K562 (cell line): ENCODE results near the gene GCNT2. TPM values are rescaled to one million over a fixed set of nuclear protein-coding genes. Genes with fewer than 3 reads are reported as not detected.

ENCODE experiments used
- ATAC-seq: fragments of 200-7000 bp; cut with Tn5 transposase; 3 replicates; pipeline ENCODE4 v1.9.1; 2020; ENCODE audit warnings: moderate library complexity
- BruUV-seq: library from RNA; stranded (reverse); fragments of 400-500 nt; replicated peaks from 2 replicates; lab custom pipeline; 2021; lab: Mats Ljungman, UMichigan
- CTCF ChIA-PET: fragments of 300-600 bp; formaldehyde crosslinking; extraction: SDS; loops from one replicate; lab custom pipeline; 2021; ENCODE audit warnings: low intra/inter-chr PET ratio; lab: Yijun Ruan, JAX
- POLR2A ChIA-PET: fragments of 300-600, 350-650 bp; sonication (Branson Sonifier 250); formaldehyde crosslinking; extraction: SDS; loops from one replicate; lab custom pipeline; 2021; ENCODE audit warnings: antibody characterized with exemption, inconsistent platforms; lab: Yijun Ruan, JAX
- DNase-seq, 4 experiments: peaks; one replicate each; pipeline versions ENCODE4 v3.0.0 to v3.0.0-alpha.2; 2011 to 2018; ENCODE audit warnings: low spot score in 3 of 4, mixed read lengths in 3 of 4; ENCODE audit errors: extremely low read depth in 1 of 4
- FAIRE-seq: peaks from 2 replicates; lab custom pipeline; 2011; peaks lifted over from hg19 to GRCh38; lab: Jason Lieb, UNC
- H2AFZ ChIP-seq: 2 replicates; pipeline ENCODE4 v1.6.0; 2011; ENCODE audit warnings: low read depth, low read length, control low read depth, inconsistent platforms
- H3K27ac ChIP-seq: fragments of 200-600 bp; 3 replicates; pipeline ENCODE4 v1.8.0; 2011; ENCODE audit warnings: low read depth, mild to moderate bottlenecking, control low read depth, inconsistent platforms, low read length, moderate library complexity, mixed read lengths; ENCODE audit errors: extremely low read depth
- H3K27me3 ChIP-seq, 2 experiments: fragments of 300-600 bp in 1 of 2; 2 replicates in 1 of 2; 3 replicates in 1 of 2; pipeline versions ENCODE4 v1.6.0 to v1.8.0; 2011; ENCODE audit warnings: inconsistent platforms in 2 of 2, low read length in 2 of 2, mild to moderate bottlenecking in 1 of 2, mixed read lengths in 1 of 2, moderate library complexity in 1 of 2; ENCODE audit not compliant: control insufficient read depth in 2 of 2, insufficient read depth in 2 of 2
- H3K36me3 ChIP-seq: fragments of 300-600 bp; 3 replicates; pipeline ENCODE4 v1.8.0; 2011; ENCODE audit warnings: mild to moderate bottlenecking, low read length, inconsistent platforms; ENCODE audit not compliant: control insufficient read depth, insufficient read depth
- H3K4me1 ChIP-seq, 2 experiments: fragments of 200-600 bp in 1 of 2; replicated peaks in 1 of 2; 2 replicates in 1 of 2; 3 replicates in 1 of 2; pipeline versions ENCODE4 v1.5.1 to v1.8.0; 2011; ENCODE audit warnings: inconsistent platforms in 2 of 2, low read length in 2 of 2, mild to moderate bottlenecking in 1 of 2, mixed read lengths in 1 of 2, moderate library complexity in 1 of 2; ENCODE audit not compliant: control insufficient read depth in 2 of 2, insufficient read depth in 2 of 2
- H3K4me2 ChIP-seq: 2 replicates; pipeline ENCODE4 v1.6.1; 2011; ENCODE audit warnings: low read length, control low read depth, inconsistent platforms, mixed read lengths; ENCODE audit not compliant: insufficient read depth
- H3K4me3 ChIP-seq: fragments of 200-600 bp; sonication (generic), shearing (Covaris generic); 2 replicates; pipeline ENCODE4 v1.5.1; 2016; ENCODE audit warnings: control low read depth, inconsistent platforms
- H3K79me2 ChIP-seq: fragments of 200-600 bp; 3 replicates; pipeline ENCODE4 v1.8.0; 2011; ENCODE audit warnings: low read length, inconsistent platforms; ENCODE audit not compliant: control insufficient read depth, insufficient read depth
- H3K9ac ChIP-seq, 2 experiments: 2 replicates each; pipeline versions ENCODE4 v1.6.0 to v1.6.1; 2011; ENCODE audit warnings: low read depth in 2 of 2, low read length in 2 of 2, control low read depth in 1 of 2, inconsistent platforms in 1 of 2, mild to moderate bottlenecking in 1 of 2, mixed read lengths in 1 of 2; ENCODE audit not compliant: insufficient read depth in 1 of 2
- H3K9me1 ChIP-seq: one replicate; pipeline ENCODE4 v1.6.0; 2011; ENCODE audit warnings: inconsistent platforms, mild to moderate bottlenecking, low read length, moderate library complexity; ENCODE audit not compliant: control insufficient read depth, insufficient read depth
- H3K9me3 ChIP-seq: replicated peaks from 2 replicates; pipeline ENCODE4 v1.5.1; 2011; ENCODE audit warnings: low read depth, low read length, inconsistent platforms; ENCODE audit not compliant: control insufficient read depth, insufficient read depth
- H4K20me1 ChIP-seq: replicated peaks from 2 replicates; pipeline ENCODE4 v1.6.1; 2011; ENCODE audit warnings: low read length, inconsistent platforms, mixed read lengths; ENCODE audit not compliant: control insufficient read depth, insufficient read depth
- CC2D1A ChIP-seq: fragments of 450-650 bp; IDR thresholded peaks from 2 replicates; pipeline ENCODE4 v1.6.1; 2017; ENCODE audit warnings: mild to moderate bottlenecking
- E2F1 ChIP-seq: sonication (generic); formaldehyde crosslinking; IDR thresholded peaks from 2 replicates; pipeline ENCODE4 v1.8.1; 2023; ENCODE audit warnings: mild to moderate bottlenecking, missing genetic modification reagents, moderate library complexity
- KAT7 ChIP-seq: sonication (generic); formaldehyde crosslinking; IDR thresholded peaks from 2 replicates; pipeline ENCODE4 v1.8.0; 2022; ENCODE audit warnings: missing genetic modification reagents, mild to moderate bottlenecking, borderline replicate concordance
- MCM3 ChIP-seq: fragments of 450-650 bp; IDR thresholded peaks from 2 replicates; pipeline ENCODE4 v1.6.1; 2016
- MLLT1 ChIP-seq, 2 experiments: fragments of 450-650 bp; IDR thresholded peaks; 2 replicates each; pipeline ENCODE4 v1.6.1; 2016
- OTX1 ChIP-seq: fragments of 450-650 bp; formaldehyde crosslinking; IDR thresholded peaks from 2 replicates; pipeline ENCODE4 v1.4.0; 2022; ENCODE audit warnings: mild to moderate bottlenecking
- POLR3A ChIP-seq: IDR thresholded peaks from 2 replicates; pipeline ENCODE4 v1.6.1; 2011; ENCODE audit warnings: borderline replicate concordance, mild to moderate bottlenecking, moderate library complexity; ENCODE audit not compliant: insufficient read length, insufficient read depth; ENCODE audit errors: extremely low read depth
- RCOR1 ChIP-seq, 2 experiments: IDR thresholded peaks; 2 replicates each; pipeline ENCODE4 v1.6.1; 2012; ENCODE audit warnings: low read depth in 2 of 2, low read length in 2 of 2, borderline replicate concordance in 1 of 2, improper control_type of control experiment in 1 of 2
- TEAD4 ChIP-seq, 2 experiments: sonication (generic) in 1 of 2; formaldehyde crosslinking in 1 of 2; IDR thresholded peaks; 2 replicates each; pipeline versions ENCODE4 v1.6.1 to v1.8.0; 2012 to 2022; ENCODE audit warnings: borderline replicate concordance in 1 of 2, inconsistent platforms in 1 of 2, low read length in 1 of 2, mild to moderate bottlenecking in 1 of 2, missing genetic modification reagents in 1 of 2
- THAP12 ChIP-seq: fragments of 250-450 bp; sonication (Bioruptor Pico); IDR thresholded peaks from 2 replicates; pipeline ENCODE4 v1.9.0; 2021; ENCODE audit warnings: mild to moderate bottlenecking, inconsistent platforms
- XRCC5 ChIP-seq: fragments of 200-400 bp; formaldehyde crosslinking; IDR thresholded peaks from 2 replicates; pipeline ENCODE4 v1.6.1; 2017; ENCODE audit warnings: low read depth, mild to moderate bottlenecking, low read length
- ZNF384 ChIP-seq: IDR thresholded peaks from 2 replicates; pipeline ENCODE4 v1.6.1; 2012; ENCODE audit warnings: low read depth, low read length, improper control_type of control experiment
- WGBS: fragments of 100-300 bp; shearing (Covaris generic); methylation state at CpG from one replicate; pipeline ENCODE4 v1.1.6; 2016; ENCODE audit warnings: low coverage, mixed read lengths; ENCODE audit not compliant: insufficient coverage; ENCODE audit errors: missing lambda C conversion rate; 5-methylcytosine and 5-hydroxymethylcytosine counted together
- in situ Hi-C: fragments of 300-500 bp; cut with MboI; formaldehyde crosslinking; loops from 4 replicates; pipeline ENCODE4 v1.15.0; 2018; ENCODE audit warnings: inconsistent platforms, mixed read lengths
- intact Hi-C: fragments of 100-400 bp; cut with micrococcal nuclease; formaldehyde crosslinking; loops from 2 replicates; pipeline ENCODE4 v1.14.2; 2022
- polyA plus RNA-seq, 8 experiments: library from polyadenylated mRNA; depleted of rRNA in 4 of 8; stranded (reverse) in 5 of 8; unstranded in 3 of 8; fragments of >200 nt; fragmentation: Nextera tagmentation in 2 of 8; fragmentation: Illumina TruSeq in 1 of 8; extraction: Ambion mirVana in 2 of 8; extraction: Trizol in 1 of 8; gene quantifications; 2 replicates each; pipeline versions ENCODE4 v1.2.1 to v1.2.3, GENCODE V29; 2011 to 2014; ENCODE audit warnings: inconsistent platforms in 1 of 8, missing spikeins in 1 of 8
- total RNA-seq, 7 experiments: library from RNA; depleted of rRNA in 6 of 7; stranded (reverse); fragments of >200 nt in 6 of 7; fragmentation: Illumina TruSeq in 2 of 7; extraction: Trizol in 2 of 7; gene quantifications; 2 replicates each; pipeline versions ENCODE4 v1.2.1 to v1.2.3, GENCODE V29; 2011 to 2021; ENCODE audit warnings: low replicate concordance in 1 of 7

The GCNT2 gene
- total and polyA plus RNA-seq, 9 of the 15 experiments (the other 6 are each of a cell fraction or from before 2014, with no cell fraction given): 0.78 to 2.6 (median 1.6) TPM

GRCh38 chr6:10510592-10511367 lies 10.4 kb upstream of the GCNT2 start:
- Histone ChIP-seq H2AFZ (peak overlapping the region; percentile 79), H3K4me1 (peaks cover 0 to 6% of the 10 kb centered on the region in 2 experiments; a peak in 2 of 5 replicates), H3K9ac (no peak overlapping the region), H3K9me1 (no peaks in the 10 kb centered on the region), H3K4me2 (peak overlapping the region; percentile 56), H3K36me3 (no peaks in the 10 kb centered on the region), H3K79me2 (no peaks in the 10 kb centered on the region), H3K4me3 (no peak overlapping the region), H4K20me1 (no peaks in the 10 kb centered on the region), H3K27me3 (peaks cover 0 to 4% of the 10 kb centered on the region in 2 experiments; a peak in 1 of 5 replicates), H3K9me3 (no peaks in the 10 kb centered on the region), H3K27ac (no peak overlapping the region)
- peak; percentile 43 to 78 (median 62) for DNase-seq
- WGBS: 27% methylated on average over 17 of the region's 17 CpGs
- in situ Hi-C loops (no loop called here), intact Hi-C loops (loop anchor here (1.0 to 5.0 kb wide), 3 partner anchors 184 to 291 kb away; partner anchors contain the start of genes C6orf52 and PAK1IP1)
- peak; percentile 77 for FAIRE-seq
- CTCF ChIA-PET: interaction anchor here (0.7 to 1.8 kb wide), 3 partner anchors 89 to 291 kb away, joined by 3 to 28 read pairs (median 3); no protein-coding TSS in a partner anchor
- no TSS peak for BruUV-seq
- POLR2A ChIA-PET: interaction anchor here (1.0 to 1.4 kb wide), 2 partner anchors 11 to 184 kb away, joined by 3 to 4 read pairs; partner anchors contain the start of genes C6orf52 and PAK1IP1
- ATAC-seq: peak; percentile 98
- 0 out of 2 replicates have a peak, but pooled peaks have one; percentile 10 for TF ChIP-seq TEAD4 (IDR thresholded peaks at IDR 0.05; ENCODE audit: low read length)
- TF ChIP-seq TEAD4 (CRISPR knock-in tag; IDR thresholded peaks at IDR 0.05; ENCODE audit: borderline replicate concordance): no peak
- TF ChIP-seq E2F1 (CRISPR knock-in tag): no peak
- TF ChIP-seq THAP12 (CRISPR knock-in tag): peak; percentile 20; the same call in 1 of the 2 replicates
- no peak for TF ChIP-seq POLR3A
- peak in 1 of 2 experiments; percentile 45; a peak in 2 of 4 replicates for TF ChIP-seq MLLT1 (IDR thresholded peaks at IDR 0.05)
- no peak for TF ChIP-seq OTX1 (CRISPR knock-in tag)
- TF ChIP-seq KAT7 (CRISPR knock-in tag): 0 out of 2 replicates have a peak, but pooled peaks have one; percentile 58
- TF ChIP-seq RCOR1 (IDR thresholded peaks at IDR 0.05; ENCODE audit: borderline replicate concordance in 1 of 2, low read depth in 2 of 2, low read length in 2 of 2): peak in 1 of 2 experiments; percentile 50; a peak in 1 of 4 replicates
- peak; percentile 98 for TF ChIP-seq ZNF384
- TF ChIP-seq MCM3: no peak
- 0 out of 2 replicates have a peak, but pooled peaks have one; percentile 61 for TF ChIP-seq XRCC5
- TF ChIP-seq CC2D1A: peak; percentile 87
